ENCODE data around the gene DPPA3. TPM values are rescaled to one million over a fixed set of nuclear protein-coding genes. Genes with fewer than 3 reads are reported as not detected.
"Not testable (repeated sequence)": the region's sequence is repeated elsewhere in the genome, so short reads cannot be mapped to it uniquely, and the experiment has no call there.

The DPPA3 gene
- total RNA-seq (not detected), polyA plus RNA-seq (ENCODE audit: insufficient read length in 6 of 6) (not detected)
- long read RNA-seq, donor 1 = 0 reads
- long read RNA-seq, donor 2 = 0 reads
- long read RNA-seq, donor 3 = 0 reads
- long read RNA-seq, donor 4 = 0 reads
- long read RNA-seq, donor 5 = 0 reads
- long read RNA-seq, donor 6 = 0 reads
- long read RNA-seq, donor 7 = 0 reads
- long read RNA-seq, donor 8 = 0 reads
- long read RNA-seq, donor 9 = 0 reads
- long read RNA-seq, donor 10 = 0 reads
- long read RNA-seq, donor 11 = 0 reads
- long read RNA-seq, donor 12 = 0 reads

- intact Hi-C loops (cut with DNase I) = no loop called here
- H3K4me1 ChIP-seq = no peaks in the 10 kb centered on the region
- no peak for ATAC-seq
- no peak within 1 kb of the TSS for H3K27ac ChIP-seq
- no peaks in the 10 kb centered on the region for H3K36me3 ChIP-seq
- H3K4me3 ChIP-seq = no peak within 1 kb of the TSS
- TF ChIP-seq CTCF (IDR thresholded peaks at IDR 0.05) = no peak
- H3K9me3 ChIP-seq = no peaks in the 10 kb centered on the region
- no peak for DNase-seq
- peaks cover 0 to 5% of the 10 kb centered on the region in 2 donors for H3K27me3 ChIP-seq
Observed at GRCh38 chr12:7711133-7711532, at the start of gene DPPA3. Gene DPPA3, plus strand, starts transcription at chr12:7711433. Its CDS starts 138 bp downstream, at chr12:7711571.

DNA sequence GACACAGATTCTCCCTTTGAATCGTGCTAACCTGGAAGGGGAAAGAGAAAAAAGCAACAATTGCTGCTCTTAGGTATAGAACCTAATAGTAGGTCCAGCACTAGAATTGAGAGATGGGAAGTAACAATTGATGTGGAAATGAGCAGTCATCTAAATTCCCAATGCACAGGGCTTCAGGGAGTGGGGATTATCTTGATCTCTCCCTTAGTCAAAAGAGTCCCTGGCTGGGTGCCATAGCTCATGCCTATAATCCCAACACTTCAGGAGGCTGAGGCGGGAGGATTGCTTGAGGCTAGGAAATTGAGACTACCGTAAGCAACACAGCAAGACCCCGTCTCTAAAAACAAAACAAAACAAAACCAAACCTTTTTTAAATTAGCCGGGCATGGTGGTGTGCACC lies 49.5 kb upstream of the DPPA3 start:
- DNase-seq (no peak), ATAC-seq (no peak)
- intact Hi-C loops (cut with DNase I) = no loop called here
- no peaks in the 10 kb centered on the region for H3K4me1 ChIP-seq
- no peak for TF ChIP-seq CTCF (IDR thresholded peaks at IDR 0.05)
- H3K27ac ChIP-seq = no peak overlapping the region
- H3K36me3 ChIP-seq = no peaks in the 10 kb centered on the region
- H3K9me3 ChIP-seq = no peaks in the 10 kb centered on the region
- H3K4me3 ChIP-seq = no peak overlapping the region
- no peaks in the 10 kb centered on the region for H3K27me3 ChIP-seq

- Histone ChIP-seq H3K4me1 (no peaks in the 10 kb centered on the region), H3K27ac (no peak overlapping the region), H3K4me3 (no peak overlapping the region), H3K36me3 (no peaks in the 10 kb centered on the region), H3K9me3 (no peaks in the 10 kb centered on the region), H3K27me3 (no peaks in the 10 kb centered on the region)
- no peak for TF ChIP-seq CTCF (IDR thresholded peaks at IDR 0.05)
- ATAC-seq = no peak
- intact Hi-C loops (cut with DNase I) = no loop called here
- no peak for DNase-seq
Observed at GRCh38 chr12:7666595-7666994, 44.6 kb upstream of the DPPA3 start.

DNA sequence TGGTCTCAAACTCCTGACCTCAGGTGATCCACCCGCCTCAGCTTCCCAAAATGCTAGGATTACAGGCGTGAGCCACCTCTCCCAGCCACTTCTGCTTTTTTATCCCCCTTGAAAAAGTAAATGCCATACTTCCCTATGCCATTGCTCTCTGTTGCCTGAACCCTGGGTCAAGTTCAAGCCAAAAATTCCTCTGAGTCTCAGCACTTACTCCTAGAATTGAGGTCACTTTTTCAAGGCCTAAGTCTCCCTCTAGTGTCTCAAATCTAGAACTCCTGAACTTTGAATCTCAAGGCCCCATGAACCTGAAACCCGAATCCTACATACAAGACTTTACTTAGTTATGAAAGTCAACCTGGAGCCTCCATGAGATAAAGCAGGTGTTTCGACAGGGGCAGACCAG lies 44.1 kb upstream of the DPPA3 start:
- no peak for ATAC-seq
- no peak overlapping the region for H3K27ac ChIP-seq
- no peak for DNase-seq

DNA sequence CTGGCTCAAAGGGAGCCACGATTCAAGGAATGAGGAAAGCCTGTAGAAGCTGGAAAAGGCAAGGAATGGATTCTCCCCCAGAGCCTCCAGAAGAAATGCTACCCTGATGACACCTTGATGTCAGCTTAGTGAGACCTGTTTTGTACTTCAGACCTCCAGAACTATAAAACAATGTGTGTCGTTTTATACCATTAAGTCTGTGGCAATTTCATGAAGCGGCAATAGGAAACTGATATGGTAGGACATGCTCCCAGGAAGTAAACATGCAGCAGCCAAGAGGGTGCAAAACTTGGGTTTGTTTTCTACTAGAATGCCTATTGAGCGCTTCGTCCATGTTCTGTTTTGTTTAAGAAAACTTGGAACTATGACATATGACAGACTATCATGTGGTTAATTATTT lies 43.1 kb upstream of the DPPA3 start:
- H3K4me1 ChIP-seq = no peaks in the 10 kb centered on the region
- H3K4me3 ChIP-seq = no peak overlapping the region
- ATAC-seq = no peak
- no peak for DNase-seq
- no peaks in the 10 kb centered on the region for H3K36me3 ChIP-seq
- no peaks in the 10 kb centered on the region for H3K9me3 ChIP-seq
- H3K27me3 ChIP-seq = no peaks in the 10 kb centered on the region
- H3K27ac ChIP-seq = no peak overlapping the region
- intact Hi-C loops (cut with DNase I) = no loop called here
- TF ChIP-seq CTCF (IDR thresholded peaks at IDR 0.05) = no peak

More for the DNA sequence above, 44.1 kb upstream of the DPPA3 start:
- Histone ChIP-seq H3K9me3 (no peaks in the 10 kb centered on the region), H3K4me3 (no peak overlapping the region), H3K4me1 (no peaks in the 10 kb centered on the region), H3K27me3 (no peaks in the 10 kb centered on the region), H3K36me3 (no peaks in the 10 kb centered on the region)
- intact Hi-C loops (cut with DNase I) = no loop called here
- no peak for TF ChIP-seq CTCF (IDR thresholded peaks at IDR 0.05)

DNA sequence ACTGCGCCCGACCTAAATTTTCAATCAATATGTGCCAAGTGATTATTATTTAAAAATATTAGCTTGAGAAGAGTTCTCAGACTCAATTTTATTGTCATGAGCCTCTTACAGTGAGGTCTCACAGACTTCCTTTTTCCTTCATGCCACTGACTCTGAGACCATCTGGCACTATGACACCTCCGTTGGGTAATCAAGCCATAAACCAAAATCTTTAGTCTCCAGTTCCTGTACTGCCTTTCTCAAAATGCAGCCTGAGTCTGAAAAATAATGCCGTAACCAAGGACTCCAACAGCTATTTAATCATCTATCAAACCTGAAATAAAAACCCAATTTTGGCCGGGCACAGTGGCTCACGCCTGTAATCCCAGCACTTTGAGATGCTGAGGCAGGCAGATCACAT lies 35.8 kb upstream of the DPPA3 start:
- intact Hi-C loops (cut with DNase I) = loop anchor here in 1 of 2 donors (5.0 kb wide), 1 partner anchor 132 kb away; no protein-coding TSS in a partner anchor
- DNase-seq, H3K27ac ChIP-seq, H3K4me1 ChIP-seq, H3K4me3 ChIP-seq, H3K9me3 ChIP-seq, H3K27me3 ChIP-seq, H3K36me3 ChIP-seq: not testable (repeated sequence)
- peak; percentile 24 for ATAC-seq

Data from left lung (tissue), 14 donors.